Ectodermal cell (in vitro differentiated cells): ENCODE results near the gene DLX2.

Source experiments
- H3K27ac ChIP-seq: 2 replicates; pipeline ENCODE4 v1.7.0; 2013; ENCODE audit warnings: mild to moderate bottlenecking, low read depth, low read length; ENCODE audit not compliant: insufficient read depth, poor library complexity, severe bottlenecking
- H3K27me3 ChIP-seq: 2 replicates; pipeline ENCODE4 v1.7.0; 2013; ENCODE audit warnings: mild to moderate bottlenecking, low read length; ENCODE audit not compliant: insufficient read depth, control insufficient read depth, poor library complexity, severe bottlenecking
- H3K36me3 ChIP-seq: one replicate; pipeline ENCODE4 v1.7.0; 2013; ENCODE audit warnings: low read length; ENCODE audit not compliant: control insufficient read depth, insufficient read depth
- H3K4me1 ChIP-seq: one replicate; pipeline ENCODE4 v1.7.0; 2013; ENCODE audit warnings: low read length; ENCODE audit not compliant: control insufficient read depth, insufficient read depth
- H3K4me3 ChIP-seq: 2 replicates; pipeline ENCODE4 v1.7.0; 2013; ENCODE audit warnings: low read depth, low read length, control low read depth; ENCODE audit not compliant: insufficient read depth
- H3K9me3 ChIP-seq: 2 replicates; pipeline ENCODE4 v1.7.0; 2013; ENCODE audit warnings: mild to moderate bottlenecking, low read length, moderate library complexity; ENCODE audit not compliant: control insufficient read depth
- WGBS, 2 experiments: methylation state at CpG; one replicate each; pipeline ENCODE4 v1.1.7; 2013; ENCODE audit warnings: missing lambda C conversion rate in 2 of 2; 5-methylcytosine and 5-hydroxymethylcytosine counted together

Gene DLX2

GRCh38 chr2:172099472-172100079, 3.1 kb downstream of the DLX2 start:
- Histone ChIP-seq H3K36me3 (no peaks in the 10 kb centered on the region), H3K4me1 (peaks cover 39% of the 10 kb centered on the region), H3K27me3 (peaks cover 100% of the 10 kb centered on the region), H3K4me3 (no peak overlapping the region), H3K27ac (no peak overlapping the region), H3K9me3 (no peaks in the 10 kb centered on the region)
- 1 to 2% methylated on average over 11 to 13 of the region's 13 CpGs for WGBS, 2 experiments

GRCh38 chr2:172098650-172099471, 3.8 kb downstream of the DLX2 start:
- Histone ChIP-seq H3K36me3 (no peaks in the 10 kb centered on the region), H3K4me1 (peaks cover 40% of the 10 kb centered on the region), H3K27ac (no peak overlapping the region), H3K9me3 (no peaks in the 10 kb centered on the region), H3K27me3 (peaks cover 100% of the 10 kb centered on the region), H3K4me3 (peak overlapping the region; percentile 16)
- WGBS, 2 experiments, result 2% methylated on average over 59 to 61 of the region's 61 CpGs

- Histone ChIP-seq H3K4me3 (no peak overlapping the region), H3K27ac (no peak overlapping the region), H3K9me3 (no peaks in the 10 kb centered on the region), H3K4me1 (peaks cover 40% of the 10 kb centered on the region), H3K36me3 (no peaks in the 10 kb centered on the region), H3K27me3 (peaks cover 100% of the 10 kb centered on the region)
- 7 to 8% methylated on average over 1 of the region's 1 CpG for WGBS, 2 experiments
Measured at GRCh38 chr2:172098287-172098649, 4.4 kb downstream of the DLX2 start.

- H3K27me3 ChIP-seq, result peaks cover 100% of the 10 kb centered on the region
Measured at GRCh38 chr2:172097557-172098131, 5.1 kb downstream of the DLX2 start.

GRCh38 chr2:172096626-172097547, 5.8 kb downstream of the DLX2 start:
- no peaks in the 10 kb centered on the region for H3K36me3 ChIP-seq
- WGBS, 2 experiments, result 0 to 1% methylated on average over 54 to 55 of the region's 55 CpGs
- peak overlapping the region; percentile 5 for H3K4me3 ChIP-seq
- peaks cover 40% of the 10 kb centered on the region for H3K4me1 ChIP-seq
- H3K9me3 ChIP-seq, result no peaks in the 10 kb centered on the region
- peaks cover 100% of the 10 kb centered on the region for H3K27me3 ChIP-seq
- no peak overlapping the region for H3K27ac ChIP-seq

More at GRCh38 chr2:172097557-172098131, 5.1 kb downstream of the DLX2 start:
- Histone ChIP-seq H3K4me3 (no peak overlapping the region), H3K4me1 (peaks cover 40% of the 10 kb centered on the region), H3K36me3 (no peaks in the 10 kb centered on the region), H3K9me3 (no peaks in the 10 kb centered on the region), H3K27ac (no peak overlapping the region)
- WGBS, 2 experiments, result 12% methylated on average over 9 of the region's 9 CpGs

- 1% methylated on average over 40 of the region's 40 CpGs for WGBS, 2 experiments
- Histone ChIP-seq H3K36me3 (no peaks in the 10 kb centered on the region), H3K27me3 (peaks cover 100% of the 10 kb centered on the region), H3K9me3 (no peaks in the 10 kb centered on the region), H3K27ac (no peak overlapping the region), H3K4me3 (peak overlapping the region; percentile 5), H3K4me1 (peaks cover 35% of the 10 kb centered on the region)
Measured at GRCh38 chr2:172095905-172096625, 6.6 kb downstream of the DLX2 start.

- 0 to 1% methylated on average over 51 of the region's 51 CpGs for WGBS, 2 experiments
- peak overlapping the region; percentile 19 for H3K4me3 ChIP-seq
- no peaks in the 10 kb centered on the region for H3K36me3 ChIP-seq
- no peak overlapping the region for H3K27ac ChIP-seq
- peaks cover 33% of the 10 kb centered on the region for H3K4me1 ChIP-seq
- H3K9me3 ChIP-seq, result no peaks in the 10 kb centered on the region
- H3K27me3 ChIP-seq, result peaks cover 100% of the 10 kb centered on the region
Measured at GRCh38 chr2:172095146-172095904, 7.4 kb downstream of the DLX2 start.

GRCh38 chr2:172094294-172095145, 8.2 kb downstream of the DLX2 start:
- no peak overlapping the region for H3K27ac ChIP-seq
- H3K9me3 ChIP-seq, result no peaks in the 10 kb centered on the region
- H3K27me3 ChIP-seq, result peaks cover 100% of the 10 kb centered on the region
- WGBS, 2 experiments, result 0 to 1% methylated on average over 66 of the region's 66 CpGs
- H3K4me3 ChIP-seq, result peak overlapping the region; percentile 19
- H3K36me3 ChIP-seq, result no peaks in the 10 kb centered on the region
- peaks cover 28% of the 10 kb centered on the region for H3K4me1 ChIP-seq
